Activated T-cell treated with anti-CD3 and anti-CD28 coated beads, Interleukin-2, amount 50 U/mL, for 72 hours (primary cell): ENCODE measurements around the gene CEACAM16. TPM values are rescaled to one million over a fixed set of nuclear protein-coding genes. Genes with fewer than 3 reads are reported as not detected.

ENCODE experiments used
- total RNA-seq, 2 donors: library from RNA; stranded (reverse); gene quantifications; one replicate each; pipeline ENCODE4 v1.2.3, GENCODE V29; 2022

Gene CEACAM16
- total RNA-seq, 2 donors from 2014 or later, result not detected

Other genes starting within 250 kb of the CEACAM16 start
- 10 to 100 TPM in 1 of 2 donors, 1 to 10 TPM in 1; 8.2 to 10.5 TPM for gene ZNF180, start 198.6 kb upstream of the CEACAM16 start, total RNA-seq
- not detected for gene CEACAM20, start 169.5 kb upstream of the CEACAM16 start, total RNA-seq
- gene IGSF23, start 85.6 kb upstream of the CEACAM16 start, total RNA-seq, result not detected
- 10 to 100 TPM; 13.9 to 17.5 TPM for gene PVR, start 55.2 kb upstream of the CEACAM16 start, total RNA-seq
- 1 to 10 TPM; 3.0 to 4.3 TPM for gene CEACAM19, start 27.7 kb upstream of the CEACAM16 start, total RNA-seq
- 100 to 1,000 TPM; 192 to 208 TPM for gene BCL3, start 49.6 kb downstream of the CEACAM16 start, total RNA-seq
- gene CBLC, start 78.7 kb downstream of the CEACAM16 start, total RNA-seq, result not detected
- under 1 TPM in 1 of 2 donors, not detected in 1; 0.21 TPM for gene BCAM, start 110.0 kb downstream of the CEACAM16 start, total RNA-seq
- 1 to 10 TPM; 2.8 to 3.3 TPM for gene NECTIN2, start 147.1 kb downstream of the CEACAM16 start, total RNA-seq
- gene TOMM40, start 192.1 kb downstream of the CEACAM16 start, total RNA-seq, result 10 to 100 TPM; 53.0 to 65.1 TPM
- gene APOE, start 206.6 kb downstream of the CEACAM16 start, total RNA-seq, result 1 to 10 TPM; 2.1 TPM
- gene APOC1, start 215.5 kb downstream of the CEACAM16 start, total RNA-seq, result not detected
- not detected for gene APOC4, start 243.1 kb downstream of the CEACAM16 start, total RNA-seq
- gene APOC2, start 246.9 kb downstream of the CEACAM16 start, total RNA-seq, result not detected